ENCODE data around the gene CCDC13. TPM values are rescaled to one million over a fixed set of nuclear protein-coding genes. Genes with fewer than 3 reads are reported as not detected.

CCDC13 gene
- total and polyA plus RNA-seq, 5 donors from 2014 or later, result 0.15 to 0.33 (median 0.29) TPM; not detected in 1

DNA sequence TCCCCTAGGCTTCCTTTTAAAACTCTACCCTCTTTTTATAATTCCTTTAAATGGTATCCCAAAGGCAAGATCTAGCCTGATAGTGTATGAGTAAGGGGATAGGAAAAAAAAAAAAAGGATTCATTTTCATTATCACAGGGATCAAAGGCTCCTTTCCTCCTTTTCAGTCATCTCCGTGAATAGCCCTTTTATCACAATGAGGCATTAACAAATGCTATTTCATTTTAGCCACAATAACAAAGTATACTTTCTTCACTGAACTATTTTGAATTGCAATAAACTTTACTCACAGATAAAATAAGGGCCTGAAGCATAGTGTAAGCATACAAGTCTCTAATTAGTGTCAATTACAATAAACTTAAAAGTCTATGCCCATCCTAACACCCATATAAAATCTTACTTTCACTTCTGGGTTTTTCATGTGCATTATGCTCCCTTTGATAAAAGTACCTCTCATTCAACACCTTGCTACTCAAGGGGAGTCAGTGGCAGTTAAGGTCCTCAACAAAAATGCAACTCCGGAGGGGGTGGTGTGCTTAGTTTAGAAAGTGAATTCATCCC is 22.6 kb upstream of the CCDC13 start:
- Histone ChIP-seq H3K36me3 (ENCODE audit: control insufficient read depth, insufficient read depth, low read length) (peaks cover 9% of the 10 kb centered on the region), H3K27ac (ENCODE audit: insufficient read depth, low read length, poor library complexity, severe bottlenecking) (no peak overlapping the region), H3K9me3 (ENCODE audit: control insufficient read depth in 2 of 2, low read length in 2 of 2) (no peaks in the 10 kb centered on the region), H3K4me3 (ENCODE audit: low read depth, low read length) (no peak overlapping the region), H3K4me1 (ENCODE audit: control insufficient read depth, insufficient read depth, low read length, poor library complexity, severe bottlenecking) (no peaks in the 10 kb centered on the region), H3K27me3 (ENCODE audit: control insufficient read depth, insufficient read depth, low read length) (no peaks in the 10 kb centered on the region)
- Mint-ChIP-seq H3K27me3 (no peaks in the 10 kb centered on the region), H3K4me3 (no peak overlapping the region), H3K36me3 (peaks cover 16% of the 10 kb centered on the region), H3K27ac (peak overlapping the region in 1 of 3 donors; percentile 56), H3K4me1 (peaks cover 25 to 40% (median 30%) of the 10 kb centered on the region in 4 donors), H3K9me3 (no peaks in the 10 kb centered on the region)
- DNase-seq (no peak), ATAC-seq (ENCODE audit: low read depth in 2 of 2) (no peak)

DNA sequence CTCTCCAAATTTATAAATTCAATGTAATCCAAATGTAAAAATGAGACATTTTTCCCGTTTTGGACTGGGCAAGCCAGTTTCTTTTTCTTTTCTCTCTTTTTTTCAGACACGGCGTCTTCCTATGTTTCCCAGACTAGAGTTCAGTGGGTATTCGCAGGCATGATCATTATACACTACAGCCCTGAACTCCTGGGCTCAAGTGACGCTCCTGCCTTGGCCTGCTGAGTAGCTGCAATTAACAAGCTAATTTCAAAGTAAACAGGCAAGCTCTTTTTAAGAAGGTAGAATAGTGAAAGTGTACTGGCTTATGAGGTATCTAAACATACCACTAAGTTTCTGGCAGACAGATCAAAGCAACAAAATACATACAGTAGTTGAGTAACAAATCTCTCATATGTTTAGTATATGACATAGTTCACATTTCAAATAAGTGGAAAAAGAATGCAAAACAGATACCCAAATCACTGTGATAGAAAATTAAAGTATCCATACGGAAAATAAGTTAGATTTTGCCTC is 17.7 kb upstream of the CCDC13 start:
- H3K4me3 ChIP-seq (ENCODE audit: low read depth, low read length), result no peak overlapping the region
- no peak overlapping the region for H3K27ac ChIP-seq (ENCODE audit: insufficient read depth, low read length, poor library complexity, severe bottlenecking)
- no peak overlapping the region for H3K4me3 Mint-ChIP-seq
- H3K27me3 ChIP-seq (ENCODE audit: control insufficient read depth, insufficient read depth, low read length), result no peaks in the 10 kb centered on the region
- peaks cover 15 to 30% (median 18%) of the 10 kb centered on the region in 4 donors for H3K4me1 Mint-ChIP-seq
- DNase-seq (no peak), ATAC-seq (ENCODE audit: low read depth in 2 of 2) (no peak)
- no peaks in the 10 kb centered on the region for H3K9me3 Mint-ChIP-seq
- H3K9me3 ChIP-seq (ENCODE audit: control insufficient read depth in 2 of 2, low read length in 2 of 2), result no peaks in the 10 kb centered on the region
- H3K27me3 Mint-ChIP-seq, result no peaks in the 10 kb centered on the region
- H3K36me3 Mint-ChIP-seq, result peaks cover 27% of the 10 kb centered on the region
- no peaks in the 10 kb centered on the region for H3K4me1 ChIP-seq (ENCODE audit: control insufficient read depth, insufficient read depth, low read length, poor library complexity, severe bottlenecking)
- H3K36me3 ChIP-seq (ENCODE audit: control insufficient read depth, insufficient read depth, low read length), result peaks cover 21% of the 10 kb centered on the region
- H3K27ac Mint-ChIP-seq, result peak overlapping the region in 1 of 3 donors; percentile 40

DNA sequence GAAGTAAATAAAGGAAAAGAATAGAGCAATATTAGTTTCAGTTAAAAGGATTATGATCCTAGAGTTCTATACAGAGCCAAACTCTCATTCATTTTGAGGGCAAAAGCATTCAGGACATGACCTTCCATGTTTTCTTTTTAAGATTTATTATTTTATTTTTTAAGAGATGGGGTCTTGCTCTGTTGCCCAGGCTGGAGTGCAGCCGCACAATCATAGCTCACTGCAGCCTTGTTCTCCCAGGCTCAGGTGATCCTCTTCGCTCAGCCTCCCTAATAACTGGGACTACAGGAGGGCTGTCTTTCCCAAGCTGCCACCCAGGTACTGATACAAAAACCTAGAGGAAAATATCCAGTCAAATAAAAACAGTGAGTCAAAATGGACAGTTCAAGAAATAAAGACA is 13.6 kb upstream of the CCDC13 start:
- H3K4me3 Mint-ChIP-seq, result no peak overlapping the region
- H3K4me1 Mint-ChIP-seq, result peaks cover 9 to 16% (median 13%) of the 10 kb centered on the region in 4 donors
- H3K4me3 ChIP-seq (ENCODE audit: low read depth, low read length), result no peak overlapping the region
- no peaks in the 10 kb centered on the region for H3K9me3 Mint-ChIP-seq
- no peak overlapping the region for H3K27ac ChIP-seq (ENCODE audit: insufficient read depth, low read length, poor library complexity, severe bottlenecking)
- DNase-seq, result no peak
- ATAC-seq (ENCODE audit: low read depth in 2 of 2), result no peak
- peaks cover 17% of the 10 kb centered on the region for H3K36me3 ChIP-seq (ENCODE audit: control insufficient read depth, insufficient read depth, low read length)
- no peaks in the 10 kb centered on the region for H3K4me1 ChIP-seq (ENCODE audit: control insufficient read depth, insufficient read depth, low read length, poor library complexity, severe bottlenecking)
- H3K27ac Mint-ChIP-seq, result peak overlapping the region in 1 of 3 donors; percentile 76
- H3K36me3 Mint-ChIP-seq, result peaks cover 36% of the 10 kb centered on the region
- no peaks in the 10 kb centered on the region for H3K27me3 ChIP-seq (ENCODE audit: control insufficient read depth, insufficient read depth, low read length)
- H3K9me3 ChIP-seq (ENCODE audit: control insufficient read depth in 2 of 2, low read length in 2 of 2), result no peaks in the 10 kb centered on the region
- H3K27me3 Mint-ChIP-seq, result no peaks in the 10 kb centered on the region

DNA sequence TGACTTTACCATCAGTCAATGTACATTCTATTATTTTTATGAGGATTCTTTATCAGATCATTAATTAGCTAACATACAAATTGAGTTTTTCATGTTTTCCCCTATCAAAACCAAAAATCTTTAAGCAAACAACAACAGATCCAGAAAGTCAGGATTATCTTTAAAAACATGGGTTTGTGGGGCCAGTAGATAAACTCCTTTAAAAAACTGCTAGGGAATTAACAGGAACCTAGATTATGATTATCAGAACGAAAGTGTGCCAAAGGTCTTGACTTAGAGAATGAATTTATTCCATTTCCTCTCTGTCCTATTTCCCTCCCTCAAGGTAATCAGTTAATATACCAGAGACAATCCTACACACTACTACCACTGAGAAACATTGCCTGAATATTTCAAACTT is 13.2 kb upstream of the CCDC13 start:
- no peak overlapping the region for H3K4me3 Mint-ChIP-seq
- H3K27me3 Mint-ChIP-seq, result no peaks in the 10 kb centered on the region
- peaks cover 8 to 16% (median 11%) of the 10 kb centered on the region in 4 donors for H3K4me1 Mint-ChIP-seq
- peak overlapping the region in 1 of 3 donors; percentile 20 for H3K27ac Mint-ChIP-seq
- H3K4me1 ChIP-seq (ENCODE audit: control insufficient read depth, insufficient read depth, low read length, poor library complexity, severe bottlenecking), result no peaks in the 10 kb centered on the region
- no peak overlapping the region for H3K4me3 ChIP-seq (ENCODE audit: low read depth, low read length)
- H3K9me3 Mint-ChIP-seq, result no peaks in the 10 kb centered on the region
- H3K36me3 ChIP-seq (ENCODE audit: control insufficient read depth, insufficient read depth, low read length), result peaks cover 17% of the 10 kb centered on the region
- H3K27ac ChIP-seq (ENCODE audit: insufficient read depth, low read length, poor library complexity, severe bottlenecking), result no peak overlapping the region
- DNase-seq (no peak), ATAC-seq (ENCODE audit: low read depth in 2 of 2) (no peak)
- no peaks in the 10 kb centered on the region for H3K9me3 ChIP-seq (ENCODE audit: control insufficient read depth in 2 of 2, low read length in 2 of 2)
- peaks cover 34% of the 10 kb centered on the region for H3K36me3 Mint-ChIP-seq
- H3K27me3 ChIP-seq (ENCODE audit: control insufficient read depth, insufficient read depth, low read length), result no peaks in the 10 kb centered on the region

DNA sequence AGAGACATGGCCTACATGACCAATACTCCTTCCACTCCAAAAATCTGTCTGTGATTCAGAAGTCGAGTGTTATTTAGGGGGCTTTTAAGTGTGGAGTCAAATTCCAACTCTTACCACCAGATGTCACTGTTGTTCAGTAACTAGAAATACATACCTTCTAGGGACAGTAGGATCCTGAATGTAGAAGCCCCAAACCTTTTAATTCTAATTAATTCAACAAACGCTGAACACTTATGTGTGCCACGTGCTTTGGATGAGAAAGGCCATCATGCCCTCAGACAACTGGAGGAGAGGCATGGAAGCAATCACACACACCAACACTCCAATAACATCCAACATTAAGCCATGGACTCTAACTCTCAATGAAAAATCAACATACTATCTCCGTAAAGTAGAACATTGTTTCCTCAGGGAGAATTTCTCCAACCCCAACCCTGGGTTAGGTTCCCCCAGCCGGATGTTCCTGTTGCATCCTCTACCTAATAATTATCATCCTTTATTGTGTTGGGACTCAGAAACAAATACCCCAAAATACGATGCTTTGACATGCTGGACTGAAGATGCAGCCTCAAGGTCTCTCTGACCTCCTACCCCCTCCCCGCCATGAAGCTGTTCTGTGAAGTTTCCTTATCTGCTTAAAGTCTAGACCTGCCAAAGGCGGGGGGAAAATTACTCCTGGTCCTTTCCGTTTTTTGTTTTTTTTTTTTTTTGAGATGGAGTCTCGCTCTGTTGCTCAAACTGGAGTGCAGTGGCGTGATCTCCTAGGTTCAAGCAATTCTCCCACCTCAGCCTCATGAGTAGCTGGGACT is 8.0 kb upstream of the CCDC13 start:
- Histone ChIP-seq H3K36me3 (ENCODE audit: control insufficient read depth, insufficient read depth, low read length) (peaks cover 5% of the 10 kb centered on the region), H3K9me3 (ENCODE audit: control insufficient read depth in 2 of 2, low read length in 2 of 2) (no peaks in the 10 kb centered on the region), H3K27ac (ENCODE audit: insufficient read depth, low read length, poor library complexity, severe bottlenecking) (no peak overlapping the region), H3K4me3 (ENCODE audit: low read depth, low read length) (no peak overlapping the region), H3K27me3 (ENCODE audit: control insufficient read depth, insufficient read depth, low read length) (no peaks in the 10 kb centered on the region), H3K4me1 (ENCODE audit: control insufficient read depth, insufficient read depth, low read length, poor library complexity, severe bottlenecking) (no peaks in the 10 kb centered on the region)
- Mint-ChIP-seq H3K9me3 (no peaks in the 10 kb centered on the region), H3K36me3 (peaks cover 20% of the 10 kb centered on the region), H3K4me3 (peak overlapping the region in 1 of 4 donors; percentile 38), H3K27me3 (no peaks in the 10 kb centered on the region), H3K27ac (peak overlapping the region in 1 of 3 donors; percentile 39), H3K4me1 (peaks cover 4 to 13% (median 9%) of the 10 kb centered on the region in 4 donors)
- peak; percentile 23 to 86 (median 64) for DNase-seq
- peak; percentile 67 to 74 for ATAC-seq (ENCODE audit: low read depth in 2 of 2)

DNA sequence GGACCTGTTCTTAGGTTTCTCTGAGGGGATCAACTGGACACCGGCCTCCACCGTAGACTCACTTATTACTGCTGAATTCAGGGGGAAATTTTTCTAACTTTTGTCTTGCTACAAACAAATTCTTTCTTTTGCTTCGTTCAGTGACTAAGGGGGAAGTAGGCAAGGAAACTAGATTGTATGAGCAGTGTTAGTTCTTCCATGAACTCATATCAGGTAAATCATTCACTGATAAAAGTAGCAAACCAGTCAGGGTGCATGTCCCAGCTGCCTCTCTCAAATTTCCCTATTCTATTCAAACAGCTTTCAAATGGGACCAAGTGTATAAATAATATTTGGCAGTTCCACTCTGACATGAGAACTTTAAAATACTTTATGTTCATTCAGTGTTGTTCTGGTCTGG is 7.3 kb upstream of the CCDC13 start:
- no peak overlapping the region for H3K27ac ChIP-seq (ENCODE audit: insufficient read depth, low read length, poor library complexity, severe bottlenecking)
- no peaks in the 10 kb centered on the region for H3K9me3 ChIP-seq (ENCODE audit: control insufficient read depth in 2 of 2, low read length in 2 of 2)
- peak overlapping the region in 1 of 3 donors; percentile 39 for H3K27ac Mint-ChIP-seq
- no peaks in the 10 kb centered on the region for H3K27me3 Mint-ChIP-seq
- DNase-seq (no peak), ATAC-seq (ENCODE audit: low read depth in 2 of 2) (no peak)
- H3K4me3 ChIP-seq (ENCODE audit: low read depth, low read length), result no peak overlapping the region
- H3K36me3 Mint-ChIP-seq, result peaks cover 13% of the 10 kb centered on the region
- H3K36me3 ChIP-seq (ENCODE audit: control insufficient read depth, insufficient read depth, low read length), result peaks cover 2% of the 10 kb centered on the region
- no peaks in the 10 kb centered on the region for H3K9me3 Mint-ChIP-seq
- H3K27me3 ChIP-seq (ENCODE audit: control insufficient read depth, insufficient read depth, low read length), result no peaks in the 10 kb centered on the region
- no peaks in the 10 kb centered on the region for H3K4me1 ChIP-seq (ENCODE audit: control insufficient read depth, insufficient read depth, low read length, poor library complexity, severe bottlenecking)
- H3K4me3 Mint-ChIP-seq, result no peak overlapping the region
- peaks cover 4 to 13% (median 6%) of the 10 kb centered on the region in 4 donors for H3K4me1 Mint-ChIP-seq

DNA sequence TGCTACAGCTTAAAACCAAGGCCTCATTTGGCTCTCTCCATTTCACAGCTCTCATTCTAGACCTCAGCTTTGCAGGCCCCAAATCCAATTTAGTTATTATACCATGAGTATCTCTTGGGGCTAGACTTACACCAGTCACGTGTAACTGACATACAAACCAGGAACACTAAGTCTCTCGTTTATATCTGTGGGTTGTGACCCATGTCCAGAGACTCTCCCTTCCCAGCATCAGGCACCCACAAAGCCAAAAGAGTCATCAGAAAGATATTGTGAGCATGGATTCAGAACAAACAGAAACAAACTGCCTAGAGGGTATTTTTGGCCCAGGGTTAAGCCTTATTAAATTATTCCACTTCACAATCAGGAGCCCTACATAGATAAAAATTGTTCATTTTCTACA is 5.6 kb upstream of the CCDC13 start:
- Mint-ChIP-seq H3K27ac (no peak overlapping the region), H3K27me3 (no peaks in the 10 kb centered on the region), H3K9me3 (no peaks in the 10 kb centered on the region), H3K4me1 (peaks cover 5 to 13% (median 7%) of the 10 kb centered on the region in 4 donors), H3K36me3 (peaks cover 12% of the 10 kb centered on the region), H3K4me3 (no peak overlapping the region)
- Histone ChIP-seq H3K27me3 (ENCODE audit: control insufficient read depth, insufficient read depth, low read length) (no peaks in the 10 kb centered on the region), H3K4me3 (ENCODE audit: low read depth, low read length) (no peak overlapping the region), H3K9me3 (ENCODE audit: control insufficient read depth in 2 of 2, low read length in 2 of 2) (no peaks in the 10 kb centered on the region), H3K36me3 (ENCODE audit: control insufficient read depth, insufficient read depth, low read length) (no peaks in the 10 kb centered on the region), H3K27ac (ENCODE audit: insufficient read depth, low read length, poor library complexity, severe bottlenecking) (no peak overlapping the region), H3K4me1 (ENCODE audit: control insufficient read depth, insufficient read depth, low read length, poor library complexity, severe bottlenecking) (peaks cover under 1% of the 10 kb centered on the region)
- no peak for DNase-seq
- ATAC-seq (ENCODE audit: low read depth in 2 of 2), result no peak

Measured in CD4-positive, CD25-positive, alpha-beta regulatory T cell (primary cell).